GM23338 (cell line): ENCODE data around the gene CCL7.

Source experiments
- CREB1 ChIP-seq: fragments of 250-450 bp; sonication (Bioruptor Pico); IDR thresholded peaks from 2 replicates; pipeline ENCODE4 v1.5.0; 2020; ENCODE audit warnings: low read depth, mild to moderate bottlenecking, moderate library complexity
- CTCF ChIP-seq, 2 experiments: fragments of 200-600 bp in 1 of 2; sonication (generic) in 1 of 2; conservative IDR thresholded peaks; 2 replicates each; pipeline versions ENCODE4 v1.5.1 to v1.6.1; 2016 to 2017; ENCODE audit warnings: antibody characterized with exemption in 2 of 2, low read depth in 2 of 2, mild to moderate bottlenecking in 2 of 2, moderate library complexity in 1 of 2
- ETS1 ChIP-seq: IDR thresholded peaks from 2 replicates; pipeline ENCODE4 v1.6.1; 2016; ENCODE audit warnings: antibody characterized with exemption
- EZH2 ChIP-seq: fragments of 200-600 bp; sonication (generic); IDR thresholded peaks from one replicate; pipeline ENCODE4 v1.8.0; 2017; ENCODE audit warnings: antibody characterized with exemption, mild to moderate bottlenecking, low read depth; ENCODE audit not compliant: unreplicated experiment
- EZH2phosphoT487 ChIP-seq: fragments of 200-600 bp; sonication (generic); IDR thresholded peaks from one replicate; pipeline ENCODE4 v1.8.1; 2018; ENCODE audit warnings: antibody characterized with exemption; ENCODE audit not compliant: unreplicated experiment
- JUNB ChIP-seq: IDR thresholded peaks from one replicate; pipeline ENCODE4 v1.6.1; 2016; ENCODE audit warnings: antibody characterized with exemption; ENCODE audit not compliant: unreplicated experiment
- NANOG ChIP-seq: IDR thresholded peaks from 2 replicates; pipeline ENCODE4 v1.6.1; 2016; ENCODE audit warnings: antibody characterized with exemption, borderline replicate concordance
- POLR2AphosphoS5 ChIP-seq: IDR thresholded peaks from 2 replicates; pipeline ENCODE4 v1.6.1; 2016; ENCODE audit warnings: antibody characterized with exemption, low read depth
- REST ChIP-seq: IDR thresholded peaks from one replicate; pipeline ENCODE4 v1.6.1; 2018; ENCODE audit warnings: antibody characterized with exemption; ENCODE audit not compliant: unreplicated experiment
- STAT1 ChIP-seq: IDR thresholded peaks from one replicate; pipeline ENCODE4 v1.6.1; 2016; ENCODE audit warnings: antibody characterized with exemption; ENCODE audit not compliant: unreplicated experiment
- ZNF114 ChIP-seq: fragments of 250-450 bp; sonication (Bioruptor Pico); IDR thresholded peaks from 2 replicates; pipeline ENCODE4 v1.5.0; 2020; ENCODE audit warnings: mild to moderate bottlenecking, moderate library complexity
- ZNF331 ChIP-seq: fragments of 250-450 bp; sonication (Bioruptor Pico); IDR thresholded peaks from 2 replicates; pipeline ENCODE4 v1.5.0; 2020; ENCODE audit warnings: low read depth, mild to moderate bottlenecking, moderate library complexity
- ZNF462 ChIP-seq: fragments of 250-450 bp; sonication (Bioruptor Pico); IDR thresholded peaks from 2 replicates; pipeline ENCODE4 v1.5.0; 2020; ENCODE audit warnings: mild to moderate bottlenecking, moderate library complexity

- TF ChIP-seq JUNB, result no peak
- no peak for TF ChIP-seq CTCF (conservative IDR thresholded peaks at IDR 0.05; ENCODE audit: low read depth in 2 of 2)
- no peak for TF ChIP-seq POLR2AphosphoS5
- no peak for TF ChIP-seq EZH2phosphoT487
- no peak for TF ChIP-seq EZH2
- no peak for TF ChIP-seq REST
- no peak for TF ChIP-seq ZNF462 (CRISPR knock-in tag)
- TF ChIP-seq CREB1 (CRISPR knock-in tag), result no peak
- TF ChIP-seq ZNF331 (CRISPR knock-in tag), result no peak
- TF ChIP-seq ZNF114 (CRISPR knock-in tag), result no peak
- no peak for TF ChIP-seq ETS1
- TF ChIP-seq NANOG, result no peak
- TF ChIP-seq STAT1, result no peak
These were observed 39.7 kb upstream of the CCL7 start for GRCh38 chr17:34230342-34230741.
